Measurements from ENCODE around the gene SEMA3B. TPM values are rescaled to one million over a fixed set of nuclear protein-coding genes. Genes with fewer than 3 reads are reported as not detected.

SEMA3B gene
- total and polyA plus RNA-seq, 9 of the 15 experiments (the other 6 are each of a cell fraction or from before 2014, with no cell fraction given), result 0.03 to 1.8 (median 0.55) TPM; not detected in 1

DNA sequence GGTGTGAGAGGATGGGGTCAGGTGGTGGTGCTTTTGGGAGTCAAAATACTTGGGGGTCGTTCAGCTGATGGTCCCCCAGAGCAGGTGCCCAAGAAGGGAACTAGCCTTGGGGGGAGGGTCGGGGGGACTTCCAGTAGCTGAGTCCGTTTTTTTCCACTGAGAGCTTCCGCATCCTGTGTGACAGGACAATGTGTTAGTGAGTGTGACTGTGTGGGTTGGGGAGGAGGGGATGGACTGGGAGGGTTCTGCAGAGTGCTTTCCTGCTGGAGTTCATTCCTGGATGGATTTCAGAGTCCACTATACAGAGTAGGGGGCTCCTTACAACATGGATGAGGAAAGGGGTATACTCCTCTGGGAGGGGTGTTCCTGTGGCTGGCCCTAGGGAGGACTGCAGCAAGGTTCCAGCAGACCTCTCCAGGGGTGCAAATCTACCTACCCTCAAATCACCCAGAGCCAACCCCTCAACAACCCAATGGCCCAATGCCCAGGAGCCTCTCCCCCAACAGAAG is 54.2 kb downstream of the SEMA3B start:
- no peak for FAIRE-seq

DNA sequence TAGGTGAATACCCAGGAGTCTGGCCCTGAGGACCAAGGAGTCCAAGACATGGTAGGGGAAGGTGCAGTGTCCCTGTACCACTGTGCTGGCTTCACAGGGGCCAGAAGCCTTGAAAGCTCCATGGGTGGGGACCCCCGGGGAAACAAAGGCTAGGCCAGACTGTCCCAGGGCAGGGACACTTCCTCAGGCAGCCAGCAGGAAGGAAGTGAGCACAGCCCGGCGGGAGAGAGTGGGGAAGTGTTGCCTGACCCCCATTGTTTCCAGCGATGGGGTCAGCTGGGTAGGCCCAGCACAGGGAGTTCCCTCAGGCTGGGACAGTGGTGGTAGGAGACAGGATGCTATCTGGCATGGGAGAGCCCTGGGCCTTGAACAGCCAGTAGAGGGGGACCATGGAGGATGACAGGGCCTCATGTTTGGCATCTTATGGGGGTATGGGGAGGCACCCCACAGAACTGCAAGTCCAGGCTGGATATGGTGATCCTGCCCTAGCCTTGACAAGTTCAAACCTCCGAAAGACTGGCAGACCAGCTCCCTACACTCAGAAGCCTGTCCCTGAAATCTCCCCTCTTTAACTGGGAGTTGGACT is 54.8 kb downstream of the SEMA3B start:
- H3K9me3 ChIP-seq (replicated peaks; ENCODE audit: control insufficient read depth, insufficient read depth, low read depth, low read length), result no peaks in the 10 kb centered on the region
- intact Hi-C loops (cut with micrococcal nuclease), result loop anchor here (1.0 to 2.0 kb wide), 3 partner anchors 49 to 135 kb away; no protein-coding TSS in a partner anchor
- no peak overlapping the region for H2AFZ ChIP-seq (ENCODE audit: low read depth, low read length)
- no peaks in the 10 kb centered on the region for H3K9me1 ChIP-seq (ENCODE audit: control insufficient read depth, insufficient read depth, low read length)
- no TSS peak for BruUV-seq (replicated peaks)
- DNase-seq (ENCODE audit: extremely low read depth in 1 of 4, low spot score in 3 of 4) (no peak), FAIRE-seq (no peak), ATAC-seq (no peak)
- H3K27me3 ChIP-seq (ENCODE audit: control insufficient read depth in 2 of 2, insufficient read depth in 2 of 2, low read length in 2 of 2), result no peaks in the 10 kb centered on the region
- H3K79me2 ChIP-seq (ENCODE audit: control insufficient read depth, insufficient read depth, low read length), result peaks cover 36% of the 10 kb centered on the region
- CTCF ChIA-PET (ENCODE audit: low intra/inter-chr PET ratio), result interaction anchor here (2.1 kb wide), 1 partner anchor 97 kb away, joined by 6 read pairs; no protein-coding TSS in a partner anchor
- 80% methylated on average over 5 of the region's 5 CpGs for WGBS (ENCODE audit: insufficient coverage, low coverage, missing lambda C conversion rate)
- peak overlapping the region; percentile 33; the same call in 1 of the 3 replicates for H3K27ac ChIP-seq (ENCODE audit: extremely low read depth, low read depth, low read length)
- H4K20me1 ChIP-seq (replicated peaks; ENCODE audit: control insufficient read depth, insufficient read depth, low read length), result no peaks in the 10 kb centered on the region
- no peak for TF ChIP-seq ERF (CRISPR knock-in tag; IDR thresholded peaks at IDR 0.05)
- TF ChIP-seq ATF7 (IDR thresholded peaks at IDR 0.05), result no peak
- TF ChIP-seq, protein P1, sequence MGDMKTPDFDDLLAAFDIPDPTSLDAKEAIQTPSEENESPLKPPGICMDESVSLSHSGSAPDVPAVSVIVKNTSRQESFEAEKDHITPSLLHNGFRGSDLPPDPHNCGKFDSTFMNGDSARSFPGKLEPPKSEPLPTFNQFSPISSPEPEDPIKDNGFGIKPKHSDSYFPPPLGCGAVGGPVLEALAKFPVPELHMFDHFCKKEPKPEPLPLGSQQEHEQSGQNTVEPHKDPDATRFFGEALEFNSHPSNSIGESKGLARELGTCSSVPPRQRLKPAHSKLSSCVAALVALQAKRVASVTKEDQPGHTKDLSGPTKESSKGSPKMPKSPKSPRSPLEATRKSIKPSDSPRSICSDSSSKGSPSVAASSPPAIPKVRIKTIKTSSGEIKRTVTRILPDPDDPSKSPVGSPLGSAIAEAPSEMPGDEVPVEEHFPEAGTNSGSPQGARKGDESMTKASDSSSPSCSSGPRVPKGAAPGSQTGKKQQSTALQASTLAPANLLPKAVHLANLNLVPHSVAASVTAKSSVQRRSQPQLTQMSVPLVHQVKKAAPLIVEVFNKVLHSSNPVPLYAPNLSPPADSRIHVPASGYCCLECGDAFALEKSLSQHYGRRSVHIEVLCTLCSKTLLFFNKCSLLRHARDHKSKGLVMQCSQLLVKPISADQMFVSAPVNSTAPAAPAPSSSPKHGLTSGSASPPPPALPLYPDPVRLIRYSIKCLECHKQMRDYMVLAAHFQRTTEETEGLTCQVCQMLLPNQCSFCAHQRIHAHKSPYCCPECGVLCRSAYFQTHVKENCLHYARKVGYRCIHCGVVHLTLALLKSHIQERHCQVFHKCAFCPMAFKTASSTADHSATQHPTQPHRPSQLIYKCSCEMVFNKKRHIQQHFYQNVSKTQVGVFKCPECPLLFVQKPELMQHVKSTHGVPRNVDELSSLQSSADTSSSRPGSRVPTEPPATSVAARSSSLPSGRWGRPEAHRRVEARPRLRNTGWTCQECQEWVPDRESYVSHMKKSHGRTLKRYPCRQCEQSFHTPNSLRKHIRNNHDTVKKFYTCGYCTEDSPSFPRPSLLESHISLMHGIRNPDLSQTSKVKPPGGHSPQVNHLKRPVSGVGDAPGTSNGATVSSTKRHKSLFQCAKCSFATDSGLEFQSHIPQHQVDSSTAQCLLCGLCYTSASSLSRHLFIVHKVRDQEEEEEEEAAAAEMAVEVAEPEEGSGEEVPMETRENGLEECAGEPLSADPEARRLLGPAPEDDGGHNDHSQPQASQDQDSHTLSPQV (IDR thresholded peaks at IDR 0.05), result no peak
- TF ChIP-seq, protein P2, sequence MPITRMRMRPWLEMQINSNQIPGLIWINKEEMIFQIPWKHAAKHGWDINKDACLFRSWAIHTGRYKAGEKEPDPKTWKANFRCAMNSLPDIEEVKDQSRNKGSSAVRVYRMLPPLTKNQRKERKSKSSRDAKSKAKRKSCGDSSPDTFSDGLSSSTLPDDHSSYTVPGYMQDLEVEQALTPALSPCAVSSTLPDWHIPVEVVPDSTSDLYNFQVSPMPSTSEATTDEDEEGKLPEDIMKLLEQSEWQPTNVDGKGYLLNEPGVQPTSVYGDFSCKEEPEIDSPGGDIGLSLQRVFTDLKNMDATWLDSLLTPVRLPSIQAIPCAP (CRISPR knock-in tag; IDR thresholded peaks at IDR 0.05; ENCODE audit: borderline replicate concordance), result no peak
- no peak for TF ChIP-seq KHSRP (IDR thresholded peaks at IDR 0.05)
- peak overlapping the region in 1 of 2 experiments; percentile 55; a peak in 1 of 4 replicates for H3K9ac ChIP-seq (ENCODE audit: insufficient read depth in 1 of 2, low read depth in 2 of 2, low read length in 2 of 2)
- peaks cover 25 to 60% of the 10 kb centered on the region in 2 experiments; a peak in 4 of 5 replicates for H3K4me1 ChIP-seq (replicated peaks in 1 of 2; ENCODE audit: control insufficient read depth in 2 of 2, insufficient read depth in 2 of 2, low read length in 2 of 2)
- H3K4me2 ChIP-seq (ENCODE audit: insufficient read depth, low read length), result no peak overlapping the region
- POLR2A ChIA-PET, result interaction anchor here (1.0 to 1.2 kb wide), 3 partner anchors 12 to 20 kb away, joined by 3 to 4 read pairs (median 3); partner anchors contain the start of gene HYAL1
- in situ Hi-C loops (cut with MboI), result no loop called here
- no peak overlapping the region for H3K4me3 ChIP-seq
- H3K36me3 ChIP-seq (ENCODE audit: control insufficient read depth, insufficient read depth, low read length), result peaks cover 35% of the 10 kb centered on the region; the same call in 2 of the 3 replicates

More for the DNA sequence above, 54.2 kb downstream of the SEMA3B start:
- H3K9me3 ChIP-seq (replicated peaks; ENCODE audit: control insufficient read depth, insufficient read depth, low read depth, low read length), result no peaks in the 10 kb centered on the region
- TF ChIP-seq ETV6 (IDR thresholded peaks at IDR 0.05; ENCODE audit: borderline replicate concordance in 1 of 2, low read depth in 2 of 2, low read length in 1 of 2) (no peak), ETV6 (CRISPR knock-in tag; IDR thresholded peaks at IDR 0.05; ENCODE audit: borderline replicate concordance) (no peak)
- H3K27me3 ChIP-seq (ENCODE audit: control insufficient read depth in 2 of 2, insufficient read depth in 2 of 2, low read length in 2 of 2), result no peaks in the 10 kb centered on the region
- H3K79me2 ChIP-seq (ENCODE audit: control insufficient read depth, insufficient read depth, low read length), result peaks cover 36% of the 10 kb centered on the region
- WGBS (ENCODE audit: insufficient coverage, low coverage, missing lambda C conversion rate), result 60% methylated on average over 2 of the region's 4 CpGs
- intact Hi-C loops (cut with micrococcal nuclease), result no loop called here
- H3K4me3 ChIP-seq, result no peak overlapping the region
- no peak overlapping the region for H2AFZ ChIP-seq (ENCODE audit: low read depth, low read length)
- H4K20me1 ChIP-seq (replicated peaks; ENCODE audit: control insufficient read depth, insufficient read depth, low read length), result no peaks in the 10 kb centered on the region
- peaks cover 41% of the 10 kb centered on the region; the same call in 2 of the 3 replicates for H3K36me3 ChIP-seq (ENCODE audit: control insufficient read depth, insufficient read depth, low read length)
- H3K4me2 ChIP-seq (ENCODE audit: insufficient read depth, low read length), result no peak overlapping the region
- in situ Hi-C loops (cut with MboI), result no loop called here
- peaks cover 25 to 66% of the 10 kb centered on the region in 2 experiments; a peak in 4 of 5 replicates for H3K4me1 ChIP-seq (replicated peaks in 1 of 2; ENCODE audit: control insufficient read depth in 2 of 2, insufficient read depth in 2 of 2, low read length in 2 of 2)
- H3K27ac ChIP-seq (ENCODE audit: extremely low read depth, low read depth, low read length), result no peak overlapping the region
- no TSS peak for BruUV-seq (replicated peaks)
- DNase-seq (ENCODE audit: extremely low read depth in 1 of 4, low spot score in 3 of 4) (no peak), ATAC-seq (no peak)
- peak overlapping the region in 1 of 2 experiments; percentile 55; a peak in 2 of 4 replicates for H3K9ac ChIP-seq (ENCODE audit: insufficient read depth in 1 of 2, low read depth in 2 of 2, low read length in 2 of 2)
- ChIA-PET CTCF (ENCODE audit: low intra/inter-chr PET ratio) (interaction anchor here (2.1 kb wide), 1 partner anchor 96 kb away, joined by 6 read pairs; no protein-coding TSS in a partner anchor), POLR2A (interaction anchor here (1.2 kb wide), 1 partner anchor 14 kb away, joined by 4 read pairs; no protein-coding TSS in a partner anchor)
- H3K9me1 ChIP-seq (ENCODE audit: control insufficient read depth, insufficient read depth, low read length), result no peaks in the 10 kb centered on the region
